ENCODE results near the gene TOM1L2. TPM values are rescaled to one million over a fixed set of nuclear protein-coding genes. Genes with fewer than 3 reads are reported as not detected.

TOM1L2 gene
- polyA plus RNA-seq, 3 donors from 2014 or later = 1.9 to 6.1 (median 4.2) TPM

- H3K27ac Mint-ChIP-seq = no peak overlapping the region
- no peak for DNase-seq
Observed at GRCh38 chr17:17975436-17975835, 3.2 kb upstream of the TOM1L2 start.

GRCh38 chr17:17972952-17973254 is 703 bp upstream of the TOM1L2 start:
- Mint-ChIP-seq H3K27ac (peak overlapping the region; percentile 88 to 97 (median 96)), H3K4me1 (peaks cover 25 to 41% of the 10 kb centered on the region in 2 donors), H3K36me3 (no peaks in the 10 kb centered on the region), H3K27me3 (ENCODE audit: low read depth in 3 of 3) (peaks cover 9 to 14% (median 10%) of the 10 kb centered on the region in 3 donors), H3K4me3 (peak overlapping the region; percentile 94 to 97 (median 95)), H3K9me3 (no peaks in the 10 kb centered on the region)
- DNase-seq = no peak

More at GRCh38 chr17:17975436-17975835, 3.2 kb upstream of the TOM1L2 start:
- Mint-ChIP-seq H3K4me1 (peaks cover 22 to 29% of the 10 kb centered on the region in 2 donors), H3K4me3 (peak overlapping the region in 1 of 5 donors; percentile 10), H3K27me3 (ENCODE audit: low read depth in 3 of 3) (peaks cover 9 to 14% (median 10%) of the 10 kb centered on the region in 3 donors), H3K36me3 (no peaks in the 10 kb centered on the region), H3K9me3 (no peaks in the 10 kb centered on the region)

- H3K9me3 Mint-ChIP-seq = no peaks in the 10 kb centered on the region
- H3K27me3 Mint-ChIP-seq (ENCODE audit: low read depth in 3 of 3) = peaks cover 6 to 14% (median 10%) of the 10 kb centered on the region in 3 donors
- no peaks in the 10 kb centered on the region for H3K36me3 Mint-ChIP-seq
- peaks cover 31 to 47% of the 10 kb centered on the region in 2 donors for H3K4me1 Mint-ChIP-seq
- H3K4me3 Mint-ChIP-seq = peak overlapping the region; percentile 72 to 97 (median 83)
- DNase-seq = peak in 1 of 3 donors; percentile 7
- peak overlapping the region; percentile 81 to 91 (median 88) for H3K27ac Mint-ChIP-seq
Observed at GRCh38 chr17:17971431-17972125, 622 bp downstream of the TOM1L2 start.

- Mint-ChIP-seq H3K4me1 (peaks cover 31 to 47% of the 10 kb centered on the region in 2 donors), H3K36me3 (no peaks in the 10 kb centered on the region), H3K4me3 (peak overlapping the region; percentile 72 to 88 (median 83)), H3K27ac (peak overlapping the region; percentile 54 to 91 (median 86)), H3K27me3 (ENCODE audit: low read depth in 3 of 3) (peaks cover 6 to 13% (median 10%) of the 10 kb centered on the region in 3 donors), H3K9me3 (no peaks in the 10 kb centered on the region)
- DNase-seq = no peak
Observed at GRCh38 chr17:17970699-17971430, 1.3 kb downstream of the TOM1L2 start.

GRCh38 chr17:17966399-17966798 is 5.8 kb downstream of the TOM1L2 start:
- no peak for DNase-seq
- peaks cover 0 to 4% (median 0%) of the 10 kb centered on the region in 3 donors for H3K36me3 Mint-ChIP-seq
- H3K9me3 Mint-ChIP-seq = no peaks in the 10 kb centered on the region
- H3K4me3 Mint-ChIP-seq = no peak overlapping the region
- H3K27ac Mint-ChIP-seq = peak overlapping the region in 1 of 6 donors; percentile 35
- H3K4me1 Mint-ChIP-seq = peaks cover 20 to 35% of the 10 kb centered on the region in 2 donors
- peaks cover 0 to 2% (median 0%) of the 10 kb centered on the region in 3 donors for H3K27me3 Mint-ChIP-seq (ENCODE audit: low read depth in 3 of 3)

- Mint-ChIP-seq H3K27ac (peak overlapping the region in 1 of 6 donors; percentile 6), H3K4me3 (no peak overlapping the region), H3K36me3 (peaks cover 0 to 4% (median 0%) of the 10 kb centered on the region in 3 donors), H3K4me1 (peaks cover 13 to 23% of the 10 kb centered on the region in 2 donors), H3K27me3 (ENCODE audit: low read depth in 3 of 3) (no peaks in the 10 kb centered on the region), H3K9me3 (no peaks in the 10 kb centered on the region)
- no peak for DNase-seq
Observed at GRCh38 chr17:17965152-17965721, 7.0 kb downstream of the TOM1L2 start.

GRCh38 chr17:17964710-17965109 is 7.5 kb downstream of the TOM1L2 start:
- Mint-ChIP-seq H3K4me1 (peaks cover 16 to 23% of the 10 kb centered on the region in 2 donors), H3K27me3 (ENCODE audit: low read depth in 3 of 3) (no peaks in the 10 kb centered on the region)

GRCh38 chr17:17963694-17964436 is 8.3 kb downstream of the TOM1L2 start:
- no peak overlapping the region for H3K4me3 Mint-ChIP-seq
- H3K4me1 Mint-ChIP-seq = peaks cover 24 to 26% of the 10 kb centered on the region in 2 donors
- peak overlapping the region in 1 of 6 donors; percentile 13 for H3K27ac Mint-ChIP-seq
- H3K36me3 Mint-ChIP-seq = peaks cover 0 to 4% (median 0%) of the 10 kb centered on the region in 3 donors
- DNase-seq = no peak
- H3K27me3 Mint-ChIP-seq (ENCODE audit: low read depth in 3 of 3) = no peaks in the 10 kb centered on the region
- H3K9me3 Mint-ChIP-seq = no peaks in the 10 kb centered on the region

More at GRCh38 chr17:17964710-17965109, 7.5 kb downstream of the TOM1L2 start:
- peaks cover 0 to 4% (median 0%) of the 10 kb centered on the region in 3 donors for H3K36me3 Mint-ChIP-seq
- no peaks in the 10 kb centered on the region for H3K9me3 Mint-ChIP-seq
- no peak overlapping the region for H3K27ac Mint-ChIP-seq
- H3K4me3 Mint-ChIP-seq = no peak overlapping the region
- DNase-seq = no peak

GRCh38 chr17:17963066-17963465 is 9.1 kb downstream of the TOM1L2 start:
- Mint-ChIP-seq H3K27ac (no peak overlapping the region), H3K4me3 (no peak overlapping the region), H3K4me1 (peaks cover 32 to 34% of the 10 kb centered on the region in 2 donors), H3K9me3 (no peaks in the 10 kb centered on the region), H3K27me3 (ENCODE audit: low read depth in 3 of 3) (no peaks in the 10 kb centered on the region), H3K36me3 (peaks cover 0 to 4% (median 0%) of the 10 kb centered on the region in 3 donors)
- DNase-seq = no peak

GRCh38 chr17:17960500-17961030 is 11.6 kb downstream of the TOM1L2 start:
- H3K9me3 Mint-ChIP-seq = no peaks in the 10 kb centered on the region
- H3K4me3 Mint-ChIP-seq = peak overlapping the region in 1 of 5 donors; percentile 84
- peaks cover 41 to 47% of the 10 kb centered on the region in 2 donors for H3K4me1 Mint-ChIP-seq
- no peak for DNase-seq
- H3K27ac Mint-ChIP-seq = peak overlapping the region; percentile 54 to 98 (median 90)
- H3K27me3 Mint-ChIP-seq (ENCODE audit: low read depth in 3 of 3) = peaks cover 0 to 2% (median 0%) of the 10 kb centered on the region in 3 donors
- peaks cover 0 to 5% (median 4%) of the 10 kb centered on the region in 3 donors for H3K36me3 Mint-ChIP-seq

- peak overlapping the region; percentile 54 to 98 (median 90) for H3K27ac Mint-ChIP-seq
- H3K36me3 Mint-ChIP-seq = peaks cover 0 to 9% (median 4%) of the 10 kb centered on the region in 3 donors
- H3K4me1 Mint-ChIP-seq = peaks cover 41 to 50% of the 10 kb centered on the region in 2 donors
- H3K9me3 Mint-ChIP-seq = no peaks in the 10 kb centered on the region
- H3K27me3 Mint-ChIP-seq (ENCODE audit: low read depth in 3 of 3) = peaks cover 0 to 2% (median 0%) of the 10 kb centered on the region in 3 donors
- H3K4me3 Mint-ChIP-seq = peak overlapping the region in 4 of 5 donors; percentile 33 to 84 (median 55)
- no peak for DNase-seq
Observed at GRCh38 chr17:17959520-17960361, 12.5 kb downstream of the TOM1L2 start.

GRCh38 chr17:17958982-17959381 is 13.2 kb downstream of the TOM1L2 start:
- Mint-ChIP-seq H3K9me3 (no peaks in the 10 kb centered on the region), H3K4me1 (peaks cover 41 to 51% of the 10 kb centered on the region in 2 donors), H3K4me3 (peak overlapping the region in 2 of 5 donors; percentile 44 to 84), H3K27me3 (ENCODE audit: low read depth in 3 of 3) (peaks cover 0 to 2% (median 0%) of the 10 kb centered on the region in 3 donors), H3K36me3 (peaks cover 0 to 9% (median 4%) of the 10 kb centered on the region in 3 donors), H3K27ac (peak overlapping the region; percentile 54 to 98 (median 90))
- no peak for DNase-seq
